Ovary (tissue), 9 donors: ENCODE results near the gene TBC1D16. TPM values are rescaled to one million over a fixed set of nuclear protein-coding genes. Genes with fewer than 3 reads are reported as not detected.

Experiments used
- DNase-seq, 5 donors: peaks; one replicate each; pipeline ENCODE4 v3.0.0-alpha.2; 2019 to 2020
- H3K27ac ChIP-seq, 2 donors: fragments of 200-600 bp; one replicate each; pipeline versions ENCODE4 v1.5.1 to v1.8.0; 2019 to 2022
- H3K27me3 ChIP-seq: fragments of 200-600 bp; one replicate; pipeline ENCODE4 v1.8.0; 2022
- H3K36me3 ChIP-seq: fragments of 200-600 bp; sonication (generic); one replicate; pipeline ENCODE4 v1.5.1; 2019
- H3K4me1 ChIP-seq: one replicate; pipeline ENCODE4 v1.8.1; 2013; ENCODE audit warnings: mild to moderate bottlenecking, moderate library complexity; ENCODE audit not compliant: insufficient read depth
- H3K4me3 ChIP-seq: fragments of 200-600 bp; sonication (generic); one replicate; pipeline ENCODE4 v1.5.1; 2017
- H3K9me3 ChIP-seq, 2 donors: fragments of 200-600 bp in 1 of 2; sonication (generic) in 1 of 2; one replicate each; pipeline versions ENCODE4 v1.5.1 to v1.8.1; 2013 to 2019; ENCODE audit warnings: mild to moderate bottlenecking in 1 of 2, moderate library complexity in 1 of 2
- EP300 ChIP-seq: sonication (generic); formaldehyde crosslinking; IDR thresholded peaks from one replicate; pipeline ENCODE4 v1.6.1; 2017; ENCODE audit warnings: antibody characterized with exemption
- POLR2A ChIP-seq: fragments of 450-650 bp; IDR thresholded peaks from one replicate; pipeline ENCODE4 v1.6.1; 2017; ENCODE audit warnings: antibody characterized with exemption, mild to moderate bottlenecking, moderate library complexity
- WGBS, 3 donors: extraction: QIAGEN DNeasy Blood & Tissue Kit in 1 of 3; methylation state at CpG; one replicate each; pipeline versions ENCODE4 v1.1.5 to v1.1.7; 2013 to 2017; 5-methylcytosine and 5-hydroxymethylcytosine counted together
- intact Hi-C, 4 donors: fragments of 100-400 bp; cut with DNase I; formaldehyde crosslinking; loops; one replicate each; pipeline versions ENCODE4 v1.11.0 to v1.15.1; 2022 to 2023
- polyA plus RNA-seq, 2 donors: library from polyadenylated mRNA; stranded (reverse); fragments of 200-250 nt in 1 of 2; fragments of 350-450 nt in 1 of 2; fragmentation: Illumina TruSeq in 1 of 2; extraction: RNeasy Lipid Tissue Mini Kit (QIAGEN cat#74804) in 1 of 2; gene quantifications; one replicate each; pipeline ENCODE4 v1.2.3, GENCODE V29; 2013 to 2014
- total RNA-seq, 7 donors: library from RNA; depleted of rRNA in 2 of 7; stranded (reverse); fragments of >200 nt in 2 of 7; fragmentation: NEBNext Ultra II Directional in 3 of 7; extraction: Animal tissue kit (Norgen Biotek cat#: 25700) in 3 of 7; gene quantifications; one replicate each; pipeline versions ENCODE4 v1.1.0 to v1.2.4, GENCODE V29; 2016 to 2023
- TF ChIP-seq, protein P1 (sequence below), 3 donors: fragments of 450-650 bp in 2 of 3; fragments of 200-600 bp in 1 of 3; IDR thresholded peaks; one replicate each; pipeline versions ENCODE4 v1.5.1 to v1.8.0; 2016 to 2022; ENCODE audit warnings: antibody characterized with exemption in 3 of 3, mild to moderate bottlenecking in 1 of 3
- donor health status: DM: no; HTN: no; CAD: no; lungs with moderate emphysema.
- donor health status: DM: no; HTN: no; CAD: no.
- donor health status: Bipolar disorder and iron deficiency.
- donor health status: DM: yes; HTN: yes; CAD: no.
- donor health status: DM: no; HTN: no; CAD: no.
- donor health status: DM: yes; HTN: yes; CAD: no.

Gene TBC1D16
- total and polyA plus RNA-seq, 9 donors: 9.3 to 40.5 (median 27.1) TPM

DNA sequence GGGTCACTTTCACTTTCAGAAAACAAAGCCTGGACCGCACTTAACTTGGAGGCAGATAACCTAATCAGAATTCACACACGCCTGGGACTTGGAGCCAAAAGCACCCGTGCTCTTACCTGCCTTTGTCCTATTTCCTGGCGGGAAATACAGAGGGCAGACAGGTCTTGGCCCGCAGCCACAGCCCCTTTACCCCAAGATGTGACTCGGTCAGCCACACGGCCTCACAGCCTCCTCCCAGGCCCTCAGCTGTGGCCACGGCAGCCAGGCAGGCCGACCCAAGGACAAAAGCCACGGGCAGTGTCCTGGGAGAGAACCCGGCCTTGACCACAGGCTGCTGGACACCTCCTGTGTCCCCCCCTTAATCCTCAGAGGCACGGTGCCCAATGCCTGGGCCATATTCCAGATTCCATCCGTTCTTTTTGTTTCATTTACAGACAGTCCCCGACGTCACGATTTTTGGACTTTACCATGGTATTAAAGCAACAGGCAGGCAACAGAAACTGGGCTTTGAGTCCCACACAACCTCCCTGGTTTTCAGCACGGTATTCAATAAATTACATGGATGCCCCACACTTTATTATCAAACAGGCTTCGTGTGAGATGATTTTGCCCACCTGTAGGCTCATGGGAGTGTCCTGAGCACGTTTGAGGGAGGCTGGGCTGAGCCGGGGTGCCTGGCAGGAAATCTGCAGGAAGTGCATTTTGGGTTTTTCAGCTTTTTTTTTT is 35.6 kb upstream of the TBC1D16 start:
- H3K9me3 ChIP-seq: no peaks in the 10 kb centered on the region
- TF ChIP-seq POLR2A (no peak), EP300 (no peak)
- TF ChIP-seq, protein P1, sequence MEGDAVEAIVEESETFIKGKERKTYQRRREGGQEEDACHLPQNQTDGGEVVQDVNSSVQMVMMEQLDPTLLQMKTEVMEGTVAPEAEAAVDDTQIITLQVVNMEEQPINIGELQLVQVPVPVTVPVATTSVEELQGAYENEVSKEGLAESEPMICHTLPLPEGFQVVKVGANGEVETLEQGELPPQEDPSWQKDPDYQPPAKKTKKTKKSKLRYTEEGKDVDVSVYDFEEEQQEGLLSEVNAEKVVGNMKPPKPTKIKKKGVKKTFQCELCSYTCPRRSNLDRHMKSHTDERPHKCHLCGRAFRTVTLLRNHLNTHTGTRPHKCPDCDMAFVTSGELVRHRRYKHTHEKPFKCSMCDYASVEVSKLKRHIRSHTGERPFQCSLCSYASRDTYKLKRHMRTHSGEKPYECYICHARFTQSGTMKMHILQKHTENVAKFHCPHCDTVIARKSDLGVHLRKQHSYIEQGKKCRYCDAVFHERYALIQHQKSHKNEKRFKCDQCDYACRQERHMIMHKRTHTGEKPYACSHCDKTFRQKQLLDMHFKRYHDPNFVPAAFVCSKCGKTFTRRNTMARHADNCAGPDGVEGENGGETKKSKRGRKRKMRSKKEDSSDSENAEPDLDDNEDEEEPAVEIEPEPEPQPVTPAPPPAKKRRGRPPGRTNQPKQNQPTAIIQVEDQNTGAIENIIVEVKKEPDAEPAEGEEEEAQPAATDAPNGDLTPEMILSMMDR (IDR thresholded peaks at IDR 0.05): no peak
- intact Hi-C loops: loop anchor here in 1 of 4 donors (5.0 kb wide), 1 partner anchor 44 kb away; no protein-coding TSS in a partner anchor
- no peaks in the 10 kb centered on the region for H3K27me3 ChIP-seq
- no peaks in the 10 kb centered on the region for H3K36me3 ChIP-seq
- peaks cover 17% of the 10 kb centered on the region for H3K4me1 ChIP-seq
- peak overlapping the region; percentile 38 for H3K4me3 ChIP-seq
- DNase-seq: peak; percentile 75 to 91 (median 85)
- 1 to 4% (median 3%) methylated on average over 20 of the region's 20 CpGs for WGBS, 3 donors
- H3K27ac ChIP-seq: peak overlapping the region; percentile 79 to 85

DNA sequence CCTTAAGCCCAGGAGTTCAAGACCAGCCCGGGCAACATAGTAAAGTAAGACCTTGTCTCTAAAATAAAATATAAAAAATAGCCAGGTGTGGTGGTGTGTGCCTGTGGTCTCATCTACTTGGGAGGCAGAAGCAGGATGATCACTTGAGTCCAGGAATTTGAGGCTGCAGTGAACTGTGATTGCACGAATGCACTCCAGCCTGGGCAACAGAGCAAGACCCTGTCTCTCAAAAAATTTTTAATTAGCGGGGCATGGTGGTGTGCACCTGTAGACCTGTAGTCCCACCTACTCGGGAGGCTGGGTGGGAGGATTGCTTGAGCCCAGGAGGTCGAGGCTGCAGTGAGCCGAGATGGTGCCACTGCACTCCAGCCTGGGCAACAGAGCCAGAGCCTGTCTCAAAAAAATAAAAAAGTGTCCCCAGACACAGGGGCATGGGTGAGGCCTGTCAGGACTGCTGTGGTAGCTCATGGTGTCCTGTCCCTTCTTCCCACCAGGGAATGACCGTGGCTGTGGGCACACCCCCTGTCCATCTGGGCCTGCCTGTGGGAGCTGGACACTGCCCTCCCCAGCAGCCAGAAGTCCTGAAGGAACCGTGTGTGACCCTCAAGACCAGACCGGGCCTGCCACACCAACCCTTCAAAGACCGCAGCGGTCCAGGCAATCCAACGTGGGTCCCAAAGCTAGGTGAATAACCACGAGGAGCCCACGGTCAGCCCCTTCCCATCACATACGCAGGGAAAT is 34.9 kb upstream of the TBC1D16 start:
- intact Hi-C loops: loop anchor here in 1 of 4 donors (5.0 kb wide), 1 partner anchor 43 kb away; no protein-coding TSS in a partner anchor
- 53 to 57% (median 55%) methylated on average over 15 of the region's 15 CpGs for WGBS, 3 donors

DNA sequence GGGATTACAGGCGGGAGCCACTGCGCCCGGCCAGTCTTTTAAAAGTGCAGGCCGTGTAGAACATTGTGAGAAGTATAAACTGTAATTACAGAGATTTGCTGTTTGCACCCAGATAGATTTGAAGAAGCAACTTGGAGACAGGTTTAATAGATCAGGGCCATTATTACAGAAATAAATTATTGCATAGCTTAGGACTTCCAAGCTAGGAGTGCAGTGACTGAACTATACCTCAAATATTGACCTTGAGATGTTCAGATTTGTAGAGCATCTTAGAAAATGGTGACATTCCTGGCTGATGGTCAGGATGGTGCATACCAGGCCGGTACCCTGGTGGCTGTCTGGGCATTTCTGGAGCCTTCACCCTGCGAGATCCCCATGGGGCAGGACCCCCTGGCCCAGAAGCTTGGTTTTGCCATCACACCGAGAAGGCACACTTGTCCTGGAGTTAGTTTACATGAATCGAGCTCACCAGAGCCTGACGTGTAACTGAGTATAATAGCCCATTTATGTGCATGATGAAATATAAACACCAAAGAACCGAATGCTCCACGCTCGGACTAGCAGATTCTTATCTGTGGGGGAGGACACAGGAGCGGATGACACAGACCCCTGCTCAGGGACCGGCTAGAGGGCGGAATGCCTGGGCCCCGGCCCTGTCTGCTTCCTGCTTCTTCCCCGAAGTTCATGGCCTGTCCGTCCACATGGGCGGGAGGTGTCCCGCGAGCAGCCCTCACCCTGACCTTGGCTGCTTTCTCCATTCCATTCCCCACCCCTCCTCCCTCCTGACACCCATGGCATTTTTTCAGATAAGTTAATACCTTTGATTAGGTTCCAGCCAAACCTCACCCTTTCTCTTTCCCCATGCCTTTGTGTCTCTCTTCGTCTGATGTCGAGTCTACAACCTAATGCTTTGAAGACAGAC is 32.9 kb upstream of the TBC1D16 start:
- H3K27ac ChIP-seq: peak overlapping the region; percentile 31 to 85

More for the DNA sequence above, 34.9 kb upstream of the TBC1D16 start:
- no peaks in the 10 kb centered on the region for H3K9me3 ChIP-seq
- H3K4me3 ChIP-seq: peak overlapping the region; percentile 38
- H3K36me3 ChIP-seq: no peaks in the 10 kb centered on the region
- peaks cover 17% of the 10 kb centered on the region for H3K4me1 ChIP-seq
- H3K27ac ChIP-seq: peak overlapping the region; percentile 79 to 85
- no peaks in the 10 kb centered on the region for H3K27me3 ChIP-seq
- TF ChIP-seq, protein P1 (IDR thresholded peaks at IDR 0.05): no peak
- TF ChIP-seq POLR2A: no peak
- no peak for TF ChIP-seq EP300
- DNase-seq: peak; percentile 30 to 57 (median 40)

DNA sequence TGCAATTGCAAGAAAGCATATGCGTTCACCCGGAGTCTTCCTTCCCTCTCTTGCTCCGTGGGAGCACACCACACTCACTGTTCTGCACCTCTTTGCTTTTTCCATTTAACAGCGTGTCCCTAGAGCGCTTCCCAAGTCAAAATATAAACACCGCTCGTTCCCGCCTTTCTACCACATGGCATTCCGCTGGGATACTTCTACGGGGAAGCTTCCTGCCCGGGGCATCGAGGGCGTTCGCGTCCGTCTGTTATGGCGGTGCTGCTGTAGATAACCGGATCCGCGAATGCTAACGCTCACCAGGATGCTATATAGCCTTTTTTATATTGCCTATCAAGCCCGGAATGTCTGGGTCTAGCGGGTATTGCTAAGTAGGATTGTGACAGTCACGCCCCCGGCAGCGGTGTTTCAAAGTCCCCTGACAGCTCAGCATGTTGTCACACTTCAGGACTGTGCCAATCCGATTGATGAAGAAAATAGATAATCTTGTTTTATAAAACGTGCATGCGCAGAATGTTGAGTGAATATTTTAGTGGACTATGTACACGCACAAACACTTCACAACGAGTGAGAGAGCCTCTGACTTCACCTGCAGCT is 31.8 kb upstream of the TBC1D16 start:
- no peak overlapping the region for H3K27ac ChIP-seq
- 94 to 96% (median 95%) methylated on average over 31 of the region's 31 CpGs for WGBS, 3 donors
- peaks cover 25% of the 10 kb centered on the region for H3K4me1 ChIP-seq
- no peak overlapping the region for H3K4me3 ChIP-seq
- intact Hi-C loops: no loop called here
- H3K27me3 ChIP-seq: no peaks in the 10 kb centered on the region
- no peak for DNase-seq
- no peaks in the 10 kb centered on the region for H3K36me3 ChIP-seq
- no peaks in the 10 kb centered on the region for H3K9me3 ChIP-seq
- no peak for TF ChIP-seq POLR2A
- no peak for TF ChIP-seq EP300
- TF ChIP-seq, protein P1 (IDR thresholded peaks at IDR 0.05): no peak

More for the DNA sequence above, 32.9 kb upstream of the TBC1D16 start:
- H3K9me3 ChIP-seq: no peaks in the 10 kb centered on the region
- TF ChIP-seq EP300: no peak
- 33 to 39% (median 33%) methylated on average over 23 of the region's 23 CpGs for whole genome bisulfite sequencing, 3 donors
- intact Hi-C loops: no loop called here
- H3K36me3 ChIP-seq: no peaks in the 10 kb centered on the region
- no peaks in the 10 kb centered on the region for H3K27me3 ChIP-seq
- peaks cover 25% of the 10 kb centered on the region for H3K4me1 ChIP-seq
- no peak overlapping the region for H3K4me3 ChIP-seq
- DNase-seq: peak; percentile 53 to 75 (median 55)
